GM23338 (cell line): ENCODE results near the gene SARNP. TPM values are rescaled to one million over a fixed set of nuclear protein-coding genes. Genes with fewer than 3 reads are reported as not detected.

Experiments used
- ATAC-seq: fragments of 200-7000 bp; cut with Tn5 transposase; 3 replicates; pipeline ENCODE4 v1.9.1; 2020
- DNase-seq: peaks from one replicate; pipeline ENCODE4 v3.0.0-alpha.2; 2015; ENCODE audit warnings: low spot score
- H2AFZ ChIP-seq: fragments of 200-600 bp; sonication (generic); 2 replicates; pipeline ENCODE4 v1.8.0; 2016; ENCODE audit warnings: antibody characterized with exemption, mild to moderate bottlenecking, moderate library complexity
- H3F3A ChIP-seq: fragments of 200-600 bp; sonication (generic); replicated peaks from 2 replicates; pipeline ENCODE4 v1.8.0; 2017; ENCODE audit warnings: antibody characterized with exemption, mixed run types, low read depth
- H3K27ac ChIP-seq: fragments of 200-600 bp; sonication (generic); 2 replicates; pipeline ENCODE4 v1.6.1; 2016; ENCODE audit warnings: low read depth
- H3K27me3 ChIP-seq: fragments of 200-600 bp; sonication (generic); 2 replicates; pipeline ENCODE4 v1.8.0; 2016; ENCODE audit warnings: mild to moderate bottlenecking, mixed run types, moderate library complexity; ENCODE audit not compliant: insufficient read depth
- H3K36me3 ChIP-seq: fragments of 200-600 bp; sonication (generic); 2 replicates; pipeline ENCODE4 v1.8.0; 2016; ENCODE audit warnings: mild to moderate bottlenecking; ENCODE audit not compliant: insufficient read depth
- H3K4me1 ChIP-seq: fragments of 200-600 bp; sonication (generic); 2 replicates; pipeline ENCODE4 v1.8.0; 2016; ENCODE audit warnings: mild to moderate bottlenecking, moderate library complexity; ENCODE audit not compliant: insufficient read depth
- H3K4me2 ChIP-seq: fragments of 200-600 bp; sonication (generic); 2 replicates; pipeline ENCODE4 v1.7.1; 2017; ENCODE audit warnings: mixed run types
- H3K4me3 ChIP-seq: fragments of 200-600 bp; sonication (generic); 2 replicates; pipeline ENCODE4 v1.6.1; 2016; ENCODE audit warnings: mixed run types
- H3K79me2 ChIP-seq: fragments of 200-600 bp; sonication (generic); replicated peaks from 2 replicates; pipeline ENCODE4 v1.8.0; 2017; ENCODE audit warnings: mild to moderate bottlenecking; ENCODE audit not compliant: insufficient read depth
- H3K9me2 ChIP-seq: fragments of 200-600 bp; sonication (generic); 2 replicates; pipeline ENCODE4 v1.8.0; 2017; ENCODE audit not compliant: insufficient read depth
- H4K20me1 ChIP-seq: fragments of 200-600 bp; sonication (generic); replicated peaks from 2 replicates; pipeline ENCODE4 v1.8.0; 2017; ENCODE audit warnings: mild to moderate bottlenecking; ENCODE audit not compliant: insufficient read depth
- H3K27ac Mint-ChIP-seq: 2 replicates; pipeline ENCODE4 v1.8.0; 2020; ENCODE audit warnings: inconsistent platforms, mild to moderate bottlenecking, moderate library complexity, mixed read lengths
- H3K27me3 Mint-ChIP-seq: 3 replicates; pipeline ENCODE4 v1.8.0; 2022; ENCODE audit warnings: low read depth, mild to moderate bottlenecking, moderate library complexity, mixed read lengths, inconsistent platforms; ENCODE audit not compliant: insufficient read depth, poor library complexity
- H3K36me3 Mint-ChIP-seq: 3 replicates; pipeline ENCODE4 v1.8.0; 2021; ENCODE audit warnings: low read depth, mild to moderate bottlenecking, inconsistent platforms, moderate library complexity, mixed read lengths
- H3K4me1 Mint-ChIP-seq: 3 replicates; pipeline ENCODE4 v1.8.0; 2020; ENCODE audit warnings: mild to moderate bottlenecking, inconsistent platforms, mixed read lengths
- H3K4me3 Mint-ChIP-seq: 3 replicates; pipeline ENCODE4 v1.8.0; 2021; ENCODE audit warnings: moderate library complexity, mild to moderate bottlenecking, inconsistent platforms, mixed read lengths
- H3K9me3 Mint-ChIP-seq: 3 replicates; pipeline ENCODE4 v1.8.0; 2020; ENCODE audit warnings: moderate library complexity, mild to moderate bottlenecking, inconsistent platforms, mixed read lengths
- CREB1 ChIP-seq: fragments of 250-450 bp; sonication (Bioruptor Pico); IDR thresholded peaks from 2 replicates; pipeline ENCODE4 v1.5.0; 2020; ENCODE audit warnings: low read depth, mild to moderate bottlenecking, moderate library complexity
- CTCF ChIP-seq, 2 experiments: fragments of 200-600 bp in 1 of 2; sonication (generic) in 1 of 2; conservative IDR thresholded peaks; 2 replicates each; pipeline versions ENCODE4 v1.5.1 to v1.6.1; 2016 to 2017; ENCODE audit warnings: antibody characterized with exemption in 2 of 2, low read depth in 2 of 2, mild to moderate bottlenecking in 2 of 2, moderate library complexity in 1 of 2
- EZH2 ChIP-seq: fragments of 200-600 bp; sonication (generic); IDR thresholded peaks from one replicate; pipeline ENCODE4 v1.8.0; 2017; ENCODE audit warnings: antibody characterized with exemption, mild to moderate bottlenecking, low read depth; ENCODE audit not compliant: unreplicated experiment
- EZH2phosphoT487 ChIP-seq: fragments of 200-600 bp; sonication (generic); IDR thresholded peaks from one replicate; pipeline ENCODE4 v1.8.1; 2018; ENCODE audit warnings: antibody characterized with exemption; ENCODE audit not compliant: unreplicated experiment
- JUNB ChIP-seq: IDR thresholded peaks from one replicate; pipeline ENCODE4 v1.6.1; 2016; ENCODE audit warnings: antibody characterized with exemption; ENCODE audit not compliant: unreplicated experiment
- NANOG ChIP-seq: IDR thresholded peaks from 2 replicates; pipeline ENCODE4 v1.6.1; 2016; ENCODE audit warnings: antibody characterized with exemption, borderline replicate concordance
- POLR2AphosphoS5 ChIP-seq: IDR thresholded peaks from 2 replicates; pipeline ENCODE4 v1.6.1; 2016; ENCODE audit warnings: antibody characterized with exemption, low read depth
- REST ChIP-seq: IDR thresholded peaks from one replicate; pipeline ENCODE4 v1.6.1; 2018; ENCODE audit warnings: antibody characterized with exemption; ENCODE audit not compliant: unreplicated experiment
- STAT1 ChIP-seq: IDR thresholded peaks from one replicate; pipeline ENCODE4 v1.6.1; 2016; ENCODE audit warnings: antibody characterized with exemption; ENCODE audit not compliant: unreplicated experiment
- ZNF114 ChIP-seq: fragments of 250-450 bp; sonication (Bioruptor Pico); IDR thresholded peaks from 2 replicates; pipeline ENCODE4 v1.5.0; 2020; ENCODE audit warnings: mild to moderate bottlenecking, moderate library complexity
- ZNF331 ChIP-seq: fragments of 250-450 bp; sonication (Bioruptor Pico); IDR thresholded peaks from 2 replicates; pipeline ENCODE4 v1.5.0; 2020; ENCODE audit warnings: low read depth, mild to moderate bottlenecking, moderate library complexity
- ZNF462 ChIP-seq: fragments of 250-450 bp; sonication (Bioruptor Pico); IDR thresholded peaks from 2 replicates; pipeline ENCODE4 v1.5.0; 2020; ENCODE audit warnings: mild to moderate bottlenecking, moderate library complexity
- polyA plus RNA-seq: library from polyadenylated mRNA; unstranded; fragments of >200 nt; fragmentation: Nextera tagmentation; extraction: Ambion mirVana; gene quantifications from 2 replicates; pipeline ENCODE4 v1.2.1, GENCODE V29; 2016
- total RNA-seq: library from RNA; depleted of rRNA; stranded (reverse); fragments of >200 nt; shearing (Covaris generic); gene quantifications from 2 replicates; pipeline ENCODE4 v1.2.3, GENCODE V29; 2014
- TF ChIP-seq, protein P1 (sequence below): IDR thresholded peaks from 2 replicates; pipeline ENCODE4 v1.6.1; 2016; ENCODE audit warnings: antibody characterized with exemption

Gene SARNP
- total and polyA plus RNA-seq, 2 experiments from 2014 or later, result 96.0 to 313 TPM

DNA sequence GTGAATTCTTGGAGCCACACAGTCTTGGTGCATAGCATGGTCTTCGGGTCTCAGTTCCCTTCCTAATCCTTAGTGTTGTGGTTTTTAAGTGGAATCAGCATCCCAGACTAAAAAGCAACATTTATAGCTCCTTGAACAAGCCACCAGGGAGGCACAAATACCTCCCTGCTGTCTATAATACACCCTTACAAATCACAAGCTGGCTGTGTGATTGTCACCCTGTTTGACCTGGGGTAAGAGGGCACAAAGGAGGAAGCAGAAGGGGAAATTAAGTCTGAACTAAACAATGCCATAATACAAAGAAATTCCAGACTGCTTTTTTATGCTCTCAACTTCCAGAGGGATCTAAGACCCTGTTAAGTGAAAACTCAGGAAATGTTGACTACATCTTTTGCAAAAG lies 32.9 kb upstream of the SARNP start:
- H3K27ac ChIP-seq, result no peak overlapping the region
- H3K27me3 Mint-ChIP-seq, result peaks cover 9% of the 10 kb centered on the region
- H3K27ac Mint-ChIP-seq, result no peak overlapping the region
- H3K79me2 ChIP-seq, result no peaks in the 10 kb centered on the region
- peaks cover 15% of the 10 kb centered on the region; the same call in 2 of the 3 replicates for H3K4me1 Mint-ChIP-seq
- H3K4me2 ChIP-seq, result no peak overlapping the region
- no peaks in the 10 kb centered on the region for H3K9me3 Mint-ChIP-seq
- H2AFZ ChIP-seq, result peak overlapping the region; percentile 8
- no peaks in the 10 kb centered on the region; the same call in 2 of the 3 replicates for H3K36me3 Mint-ChIP-seq
- H3K4me1 ChIP-seq, result 0 out of 2 replicates have a peak, but pooled peaks cover 4% of the 10 kb centered on the region
- no peaks in the 10 kb centered on the region for H4K20me1 ChIP-seq
- TF ChIP-seq REST (no peak), EZH2 (no peak), STAT1 (no peak), ZNF331 (CRISPR knock-in tag) (no peak), CTCF (conservative IDR thresholded peaks at IDR 0.05; ENCODE audit: low read depth in 2 of 2) (no peak), POLR2AphosphoS5 (no peak), CREB1 (no peak), EZH2phosphoT487 (no peak), ZNF114 (CRISPR knock-in tag) (no peak), JUNB (no peak), ZNF462 (no peak), NANOG (no peak)
- TF ChIP-seq, protein P1, sequence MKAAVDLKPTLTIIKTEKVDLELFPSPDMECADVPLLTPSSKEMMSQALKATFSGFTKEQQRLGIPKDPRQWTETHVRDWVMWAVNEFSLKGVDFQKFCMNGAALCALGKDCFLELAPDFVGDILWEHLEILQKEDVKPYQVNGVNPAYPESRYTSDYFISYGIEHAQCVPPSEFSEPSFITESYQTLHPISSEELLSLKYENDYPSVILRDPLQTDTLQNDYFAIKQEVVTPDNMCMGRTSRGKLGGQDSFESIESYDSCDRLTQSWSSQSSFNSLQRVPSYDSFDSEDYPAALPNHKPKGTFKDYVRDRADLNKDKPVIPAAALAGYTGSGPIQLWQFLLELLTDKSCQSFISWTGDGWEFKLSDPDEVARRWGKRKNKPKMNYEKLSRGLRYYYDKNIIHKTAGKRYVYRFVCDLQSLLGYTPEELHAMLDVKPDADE, result no peak
- H3K4me3 Mint-ChIP-seq, result no peak overlapping the region
- no peaks in the 10 kb centered on the region for H3F3A ChIP-seq
- H3K9me2 ChIP-seq, result no peaks in the 10 kb centered on the region
- H3K36me3 ChIP-seq, result no peaks in the 10 kb centered on the region
- ATAC-seq (no peak), DNase-seq (no peak)
- H3K4me3 ChIP-seq, result no peak overlapping the region
- H3K27me3 ChIP-seq, result no peaks in the 10 kb centered on the region
